SHP77 (cell line): ENCODE data around the gene CLEC2B.
"Not testable (repeated sequence)": the region's sequence is repeated elsewhere in the genome, so short reads cannot be mapped to it uniquely, and the experiment has no call there.

Experiments used
- DNase-seq, 2 experiments: peaks; one replicate each; lab custom pipeline; 2025; lab: John Stamatoyannopoulos, UW

CLEC2B gene

GRCh38 chr12:9869307-9870161 is at the start of gene CLEC2B:
Gene CLEC2B (minus strand): TSS chr12:9869354.
- no peak for DNase-seq

- no peak for DNase-seq
Measured at GRCh38 chr12:9911708-9912107, 42.6 kb upstream of the CLEC2B start.

DNA sequence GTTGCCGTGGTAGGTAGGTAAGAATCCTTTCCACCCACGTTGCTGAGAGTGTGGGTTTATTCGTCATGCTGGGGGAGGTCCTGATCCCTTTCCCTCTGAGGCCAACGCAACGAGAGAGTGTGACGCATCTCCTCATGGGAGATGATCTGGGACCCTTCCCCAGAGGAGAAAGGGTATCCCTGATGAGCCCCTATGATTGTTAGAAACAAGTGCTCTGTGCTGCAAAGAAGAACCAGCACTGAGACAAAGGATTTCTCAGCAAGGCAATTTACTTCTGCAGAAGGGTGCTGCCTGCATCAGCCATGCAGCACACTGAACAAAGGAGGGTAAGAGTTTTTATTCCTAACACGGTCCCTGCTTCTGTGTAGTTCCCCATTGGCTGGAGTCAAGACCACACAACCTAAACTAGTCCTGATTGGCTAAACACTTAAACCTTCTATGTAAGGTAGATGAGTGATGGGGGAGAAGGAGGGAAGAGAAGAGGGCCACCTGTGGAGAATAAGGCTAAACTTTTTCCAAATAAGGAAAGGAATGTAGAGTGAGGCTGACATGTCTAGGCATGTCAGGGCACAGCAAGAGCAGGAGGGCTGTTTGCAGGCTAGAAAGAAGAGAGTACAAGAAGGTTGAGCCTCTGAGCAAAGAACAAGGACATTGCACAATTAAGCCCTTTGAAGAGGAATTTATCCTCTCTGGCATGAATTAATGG is 41.7 kb upstream of the CLEC2B start:
- no peak for DNase-seq

DNA sequence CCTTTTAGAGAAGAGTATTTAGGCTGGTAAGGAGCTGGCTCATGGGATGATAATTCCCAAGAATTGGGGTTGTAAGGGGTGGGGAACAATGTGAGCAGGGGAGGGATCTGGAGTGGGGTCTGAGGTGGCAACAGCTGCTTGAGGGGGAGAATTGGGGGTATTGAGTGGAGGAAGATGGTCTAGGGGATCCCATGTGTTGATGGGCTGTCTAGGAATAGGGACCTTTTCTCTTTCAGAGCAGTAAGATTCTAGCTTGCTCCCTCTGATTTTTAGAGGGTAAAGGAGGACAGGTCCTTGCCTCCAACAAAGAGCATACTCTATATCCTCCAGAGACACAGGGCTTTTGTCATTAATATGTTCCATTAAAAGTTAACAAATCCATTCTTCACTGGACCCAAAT is 40.6 kb upstream of the CLEC2B start:
- DNase-seq: no peak

DNA sequence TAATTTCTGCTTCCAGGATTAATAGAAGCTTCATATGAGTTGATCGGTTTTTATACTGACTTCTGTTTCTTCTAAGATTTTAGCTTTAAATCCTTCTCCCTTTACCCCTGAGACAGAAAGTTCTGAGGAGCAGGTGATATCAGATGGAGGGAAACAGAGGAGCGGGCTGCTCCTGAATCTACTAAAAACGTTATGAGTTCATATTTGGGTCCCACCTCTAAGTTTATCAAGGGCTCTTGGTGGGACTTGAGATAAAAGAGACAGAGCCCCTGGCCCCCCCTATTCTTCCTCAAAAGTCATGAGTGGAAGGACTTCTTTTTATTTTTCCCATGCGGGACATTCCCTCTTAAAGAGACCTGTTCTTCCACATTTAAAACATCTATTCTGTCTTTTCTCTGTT is 39.2 kb upstream of the CLEC2B start:
- DNase-seq: no peak

GRCh38 chr12:9907769-9908168 is 38.6 kb upstream of the CLEC2B start:
- DNase-seq: no peak

DNA sequence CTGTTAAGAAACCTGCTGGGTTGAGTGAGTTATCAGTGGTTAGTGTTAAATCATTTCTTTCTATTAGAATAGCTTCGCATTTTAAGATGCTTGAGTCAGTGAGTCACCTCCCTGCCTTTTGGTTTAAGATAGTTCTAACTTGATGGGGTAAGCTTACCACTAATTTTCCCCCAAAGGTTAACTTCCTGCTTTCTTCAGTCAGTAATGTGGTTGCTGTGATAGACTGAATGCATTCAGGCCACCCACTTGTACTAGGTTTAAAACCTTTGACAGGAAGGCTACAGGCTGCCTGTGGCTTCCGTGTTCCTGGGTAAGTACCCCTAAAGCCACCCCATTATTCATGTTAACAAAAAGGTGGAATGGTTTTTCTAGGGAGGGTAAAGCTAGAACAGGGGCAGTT is 37.7 kb upstream of the CLEC2B start:
- DNase-seq: no peak

GRCh38 chr12:9902539-9903228 is 33.5 kb upstream of the CLEC2B start:
- DNase-seq: no peak

- DNase-seq: no peak
Measured at GRCh38 chr12:9900930-9901329, 31.8 kb upstream of the CLEC2B start.

DNA sequence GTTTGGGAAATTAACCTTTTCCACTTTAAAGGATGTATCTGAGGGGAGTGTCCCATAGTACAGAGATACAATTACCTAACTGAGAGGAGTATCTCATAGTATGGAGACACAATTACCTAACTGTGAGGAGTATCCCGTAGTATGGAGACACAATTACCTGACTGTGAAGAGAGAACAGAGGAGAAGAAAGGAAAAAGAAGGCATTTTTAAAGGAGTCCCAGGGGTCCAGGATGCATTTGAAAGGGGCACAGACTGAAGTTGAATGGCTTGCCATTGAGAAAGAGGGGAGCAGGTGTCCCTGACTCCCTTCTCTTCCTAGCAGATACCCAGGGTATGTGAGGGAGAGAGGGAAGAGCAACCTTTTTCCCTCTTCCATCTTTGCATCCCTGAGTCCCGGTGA is 30.1 kb upstream of the CLEC2B start:
- no peak for DNase-seq

GRCh38 chr12:9897535-9897934 is 28.4 kb upstream of the CLEC2B start:
- no peak for DNase-seq

- no peak for DNase-seq
Measured at GRCh38 chr12:9895215-9895971, 26.2 kb upstream of the CLEC2B start.

- no peak for DNase-seq
Measured at GRCh38 chr12:9888665-9889273, 19.6 kb upstream of the CLEC2B start.

DNA sequence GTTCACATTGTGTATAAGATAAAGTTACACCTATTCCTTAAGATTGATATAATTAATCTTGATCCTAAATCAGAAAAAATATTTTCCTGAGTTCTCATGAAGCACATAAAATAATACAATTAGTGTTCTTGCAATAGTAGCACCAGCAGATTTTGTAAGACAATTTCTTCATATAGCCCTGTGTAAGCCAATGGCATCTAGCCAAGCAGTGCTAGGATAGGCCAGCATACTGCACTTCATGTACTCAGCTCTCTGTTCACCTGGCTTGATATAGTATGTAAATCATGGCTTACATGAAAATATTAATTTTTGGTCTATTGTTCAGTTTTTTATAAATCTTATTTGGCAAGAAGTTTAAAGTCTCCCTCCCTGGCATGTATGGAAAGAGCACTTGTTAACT is 14.0 kb upstream of the CLEC2B start:
- DNase-seq: no peak

- DNase-seq: no peak
Measured at GRCh38 chr12:9881988-9882387, 12.8 kb upstream of the CLEC2B start.

DNA sequence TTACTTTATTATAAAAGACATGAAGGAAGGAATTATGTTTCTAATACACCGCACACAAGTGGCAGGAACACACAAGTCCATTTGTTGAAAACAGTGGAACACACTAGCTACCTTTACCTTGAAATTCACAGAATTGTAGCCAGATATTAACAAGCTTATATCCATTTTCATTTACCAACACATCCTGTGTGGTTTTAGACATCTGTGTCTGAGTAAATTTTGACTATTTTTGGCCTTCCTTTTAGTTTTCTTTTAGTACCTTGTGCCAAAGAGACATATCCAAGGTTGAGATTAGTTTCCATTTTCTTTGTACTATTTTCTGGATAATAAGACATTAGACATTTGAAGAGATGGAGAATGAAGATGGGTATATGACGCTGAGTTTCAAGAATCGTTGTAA is 12.1 kb upstream of the CLEC2B start, which contains the start of gene KLRF2:
TSS of gene KLRF2 (plus strand) at position 244 of the 400 bp plus-strand sequence. CDS start at position 351, 107 bp downstream.
- DNase-seq: no peak

DNA sequence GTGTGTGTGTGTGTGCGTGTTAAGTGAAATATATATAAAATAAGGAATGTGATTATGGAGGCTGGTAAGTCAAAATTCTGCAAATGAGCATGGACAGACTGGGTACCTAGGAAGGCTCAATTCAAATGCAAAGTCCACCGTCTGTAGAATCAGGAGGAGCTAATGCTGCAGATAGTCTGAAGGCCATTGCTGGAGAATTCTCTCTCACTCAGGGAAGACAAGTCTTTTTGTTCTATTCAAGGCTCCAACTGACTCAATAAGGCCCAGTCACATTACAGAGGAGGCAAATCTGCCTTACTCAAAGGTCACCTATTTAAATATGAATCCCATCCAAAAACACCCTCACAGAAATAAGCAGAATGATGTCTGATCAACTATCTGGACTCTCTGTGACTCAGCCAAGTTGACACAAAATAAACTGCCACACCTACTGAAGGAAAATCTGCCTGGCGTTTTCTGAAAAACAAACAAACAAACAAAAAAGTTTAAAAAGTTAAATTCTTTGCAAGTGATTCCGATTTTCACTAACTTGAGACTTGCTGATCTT is 11.5 kb upstream of the CLEC2B start:
- DNase-seq: no peak

GRCh38 chr12:9876120-9876519 is 7.0 kb upstream of the CLEC2B start:
- not testable (repeated sequence) for DNase-seq

DNA sequence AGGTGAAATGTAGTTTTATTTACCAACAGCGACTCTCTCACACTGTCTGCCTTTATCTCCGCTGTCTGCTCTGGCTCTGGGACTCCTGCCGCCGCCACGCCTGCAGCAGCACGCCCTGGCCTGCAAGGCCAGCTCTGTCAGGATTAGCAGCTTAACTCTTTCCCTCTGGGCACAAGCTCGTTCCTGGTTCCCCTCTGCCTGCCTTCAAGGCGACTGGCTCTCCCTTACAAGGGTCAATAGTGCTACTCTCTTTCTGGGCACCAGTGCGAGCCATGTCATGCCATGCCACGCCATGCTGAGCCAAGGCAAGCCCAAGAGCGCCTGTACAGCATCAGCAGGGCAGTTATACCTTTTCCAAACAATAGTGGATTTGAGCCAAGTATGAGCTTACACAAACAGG is 3.6 kb upstream of the CLEC2B start:
- no peak for DNase-seq

GRCh38 chr12:9872162-9872561 is 3.0 kb upstream of the CLEC2B start:
- DNase-seq: no peak

- no peak for DNase-seq
Measured at GRCh38 chr12:9870286-9870866, 1.2 kb upstream of the CLEC2B start.
